Kidney epithelial cell (primary cell): ENCODE measurements around the gene ZNF438. TPM values are rescaled to one million over a fixed set of nuclear protein-coding genes. Genes with fewer than 3 reads are reported as not detected.

ENCODE experiments used
- DNase-seq: peaks from one replicate; pipeline ENCODE4 v3.0.0-alpha.2; 2010; ENCODE audit warnings: low read depth
- H3K27me3 ChIP-seq: 2 replicates; pipeline ENCODE4 v1.6.0; 2011; ENCODE audit warnings: low read length; ENCODE audit not compliant: control insufficient read depth, insufficient read depth
- H3K36me3 ChIP-seq: 2 replicates; pipeline ENCODE4 v1.5.1; 2011; ENCODE audit warnings: low read length; ENCODE audit not compliant: control insufficient read depth, insufficient read depth
- H3K4me3 ChIP-seq: 2 replicates; pipeline ENCODE4 v1.5.1; 2011; ENCODE audit warnings: low read depth, mild to moderate bottlenecking, control low read depth, low read length
- CTCF ChIP-seq: IDR thresholded peaks from 2 replicates; pipeline ENCODE4 v1.5.1; 2011; ENCODE audit warnings: mild to moderate bottlenecking, moderate library complexity, low read length, control low read depth, inconsistent platforms; ENCODE audit not compliant: insufficient read depth, poor library complexity, severe bottlenecking
- total RNA-seq: library from RNA; depleted of rRNA; stranded (reverse); fragments of >200 nt; gene quantifications from 2 replicates; pipeline ENCODE4 v1.2.3, GENCODE V29; 2015

The ZNF438 gene
- total RNA-seq, 1 donor from 2014 or later, result 3.3 TPM

DNA sequence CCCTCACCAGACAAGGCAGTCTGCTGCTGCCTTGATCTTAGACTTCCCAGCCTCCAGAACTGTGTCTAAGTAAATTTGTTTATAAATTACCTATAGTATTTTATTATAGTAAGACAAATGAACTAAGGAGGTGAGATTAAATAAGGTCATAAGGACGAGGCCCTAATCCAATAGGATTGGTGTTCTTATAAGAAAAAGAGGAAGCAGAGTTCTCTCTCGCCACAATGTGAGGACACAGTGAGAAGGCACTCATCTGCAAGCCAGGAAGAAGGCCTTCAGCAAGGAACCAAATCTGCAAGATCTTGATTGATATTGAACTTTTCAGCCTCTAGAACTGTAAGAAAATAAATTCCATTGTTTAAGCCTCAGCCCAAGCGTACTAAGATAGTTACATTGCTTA, 6.1 kb upstream of the ZNF438 start:
- DNase-seq, result no peak
- TF ChIP-seq CTCF, result no peak

GRCh38 chr10:31036209-31036608, 4.5 kb upstream of the ZNF438 start:
- no peak for DNase-seq

More for the DNA sequence above, 6.1 kb upstream of the ZNF438 start:
- Histone ChIP-seq H3K27me3 (no peaks in the 10 kb centered on the region), H3K4me3 (no peak overlapping the region), H3K36me3 (no peaks in the 10 kb centered on the region)

GRCh38 chr10:31035266-31035798, 3.7 kb upstream of the ZNF438 start:
- TF ChIP-seq CTCF, result no peak
- H3K36me3 ChIP-seq, result no peaks in the 10 kb centered on the region
- DNase-seq, result no peak
- no peaks in the 10 kb centered on the region for H3K27me3 ChIP-seq
- H3K4me3 ChIP-seq, result no peak overlapping the region

More at GRCh38 chr10:31036209-31036608, 4.5 kb upstream of the ZNF438 start:
- no peaks in the 10 kb centered on the region for H3K36me3 ChIP-seq
- TF ChIP-seq CTCF, result no peak
- no peak overlapping the region for H3K4me3 ChIP-seq
- no peaks in the 10 kb centered on the region for H3K27me3 ChIP-seq

- peak; percentile 64 for DNase-seq
- H3K36me3 ChIP-seq, result no peaks in the 10 kb centered on the region
- no peak overlapping the region for H3K4me3 ChIP-seq
- no peaks in the 10 kb centered on the region for H3K27me3 ChIP-seq
- TF ChIP-seq CTCF, result no peak
Observed at GRCh38 chr10:31034098-31034909, 2.6 kb upstream of the ZNF438 start.

DNA sequence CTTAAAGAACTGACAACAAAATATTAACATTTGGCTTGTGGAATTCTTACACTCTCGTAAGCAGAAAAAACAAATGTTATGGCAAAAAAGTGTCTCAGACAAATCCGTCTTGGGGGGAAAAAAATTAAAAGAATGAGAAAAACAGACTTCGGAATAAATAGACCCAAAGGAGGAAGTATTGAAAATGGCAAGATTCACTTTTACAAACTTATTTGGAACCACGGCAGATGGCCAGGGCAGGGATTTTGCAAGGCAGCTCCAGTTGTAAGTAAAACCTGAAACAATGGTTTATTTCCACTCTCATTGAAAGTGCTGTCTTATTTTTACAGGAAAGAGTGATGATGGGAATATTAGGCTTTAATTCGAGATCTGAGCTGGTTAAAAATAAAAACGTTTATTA, 1.5 kb upstream of the ZNF438 start:
- no peak for DNase-seq
- Histone ChIP-seq H3K27me3 (no peaks in the 10 kb centered on the region), H3K36me3 (no peaks in the 10 kb centered on the region), H3K4me3 (no peak overlapping the region)
- TF ChIP-seq CTCF, result no peak
